Stomach smooth muscle (tissue), 2 donors: ENCODE results near the gene VSIR.

Source experiments
- H3K27ac ChIP-seq: one replicate; pipeline ENCODE4 v1.7.0; 2013; ENCODE audit warnings: mild to moderate bottlenecking, low read length, inconsistent platforms
- H3K27me3 ChIP-seq, 2 donors: one replicate each; pipeline ENCODE4 v1.7.0; 2013; ENCODE audit warnings: low read length in 2 of 2; ENCODE audit not compliant: insufficient read depth in 2 of 2, control insufficient read depth in 1 of 2
- H3K36me3 ChIP-seq, 2 donors: one replicate each; pipeline ENCODE4 v1.7.0; 2013; ENCODE audit warnings: low read length in 2 of 2; ENCODE audit not compliant: control insufficient read depth in 2 of 2, insufficient read depth in 2 of 2
- H3K4me1 ChIP-seq: one replicate; pipeline ENCODE4 v1.7.0; 2013; ENCODE audit warnings: low read length; ENCODE audit not compliant: control insufficient read depth, insufficient read depth
- H3K4me3 ChIP-seq, 2 donors: one replicate each; pipeline ENCODE4 v1.7.0; 2013; ENCODE audit warnings: low read length in 2 of 2
- H3K9ac ChIP-seq, 2 donors: one replicate each; pipeline ENCODE4 v1.7.0; 2013; ENCODE audit warnings: low read length in 2 of 2, mild to moderate bottlenecking in 1 of 2
- H3K9me3 ChIP-seq, 2 donors: one replicate each; pipeline ENCODE4 v1.7.0; 2013; ENCODE audit warnings: low read length in 2 of 2; ENCODE audit not compliant: control insufficient read depth in 2 of 2
- donor health status: healthy.
- donor health status: Pancreatic carcinoma.

Gene VSIR

DNA sequence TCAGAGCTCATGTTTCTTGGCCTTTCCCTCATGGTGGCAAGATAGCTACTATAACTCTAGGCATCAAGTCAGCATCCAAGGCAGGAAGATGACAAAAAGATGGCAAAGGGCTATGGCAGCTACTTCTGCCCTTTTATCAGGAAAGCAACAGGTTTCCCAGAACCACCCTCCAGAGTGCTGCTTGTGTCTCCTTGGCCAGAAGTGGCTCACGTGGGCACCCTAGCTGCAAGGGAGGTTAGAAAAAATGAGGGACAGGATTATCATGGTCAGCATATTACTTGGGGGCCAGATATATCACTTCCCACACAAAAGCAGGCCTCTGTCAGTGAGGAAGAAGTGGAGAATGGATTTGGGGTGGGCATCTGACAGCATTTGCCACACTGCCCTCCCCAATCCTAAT lies 29.5 kb downstream of the VSIR start:
- no peaks in the 10 kb centered on the region for H3K9me3 ChIP-seq
- H3K4me3 ChIP-seq, result no peak overlapping the region
- peak overlapping the region in 1 of 2 donors; percentile 11 for H3K9ac ChIP-seq
- H3K27me3 ChIP-seq, result no peaks in the 10 kb centered on the region
- H3K27ac ChIP-seq, result no peak overlapping the region
- H3K4me1 ChIP-seq, result peaks cover 25% of the 10 kb centered on the region
- H3K36me3 ChIP-seq, result no peaks in the 10 kb centered on the region

DNA sequence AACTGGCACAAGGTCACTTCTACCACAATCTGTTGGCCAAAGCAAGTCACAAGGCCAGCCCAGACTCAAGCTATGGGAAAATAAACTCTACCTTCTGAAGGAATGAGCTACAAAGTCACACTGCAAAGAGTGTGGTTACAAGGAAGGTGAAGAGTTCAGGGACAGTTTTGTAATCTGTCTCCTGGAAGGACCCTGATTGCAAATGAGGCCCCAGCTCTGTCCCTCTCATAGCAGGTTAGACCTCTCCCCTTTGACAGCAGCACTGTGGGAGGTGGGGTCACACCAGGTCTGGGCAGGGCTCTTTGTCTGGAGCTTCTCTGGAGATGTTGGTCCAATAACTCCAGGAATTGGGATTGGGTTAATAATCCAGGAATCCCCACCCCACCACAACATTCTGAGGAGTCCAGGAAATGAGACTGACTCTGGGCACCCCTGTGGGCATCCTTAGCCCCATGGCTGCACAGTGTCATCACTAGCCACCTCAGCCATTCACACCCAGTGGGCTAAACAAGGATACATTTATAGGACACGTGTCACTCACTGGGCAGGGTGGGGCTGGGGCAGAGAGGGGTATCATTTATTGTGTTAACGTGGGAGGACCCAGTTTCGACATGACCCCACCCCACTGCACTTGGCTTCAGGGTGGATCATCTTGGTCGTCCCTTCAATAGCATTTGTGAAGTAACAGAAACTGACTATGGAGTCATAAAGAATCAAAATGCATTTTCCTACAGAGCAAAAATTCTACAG lies 30.1 kb downstream of the VSIR start:
- Histone ChIP-seq H3K4me1 (peaks cover 20% of the 10 kb centered on the region), H3K27ac (no peak overlapping the region), H3K36me3 (no peaks in the 10 kb centered on the region), H3K4me3 (no peak overlapping the region), H3K9ac (no peak overlapping the region), H3K27me3 (no peaks in the 10 kb centered on the region), H3K9me3 (no peaks in the 10 kb centered on the region)

- peaks cover 16% of the 10 kb centered on the region for H3K4me1 ChIP-seq
- H3K27me3 ChIP-seq, result no peaks in the 10 kb centered on the region
- no peak overlapping the region for H3K9ac ChIP-seq
- no peaks in the 10 kb centered on the region for H3K9me3 ChIP-seq
- no peaks in the 10 kb centered on the region for H3K36me3 ChIP-seq
- H3K27ac ChIP-seq, result no peak overlapping the region
- no peak overlapping the region for H3K4me3 ChIP-seq
These were observed 30.8 kb downstream of the VSIR start for GRCh38 chr10:71742301-71743088.

- Histone ChIP-seq H3K27ac (no peak overlapping the region), H3K4me3 (no peak overlapping the region), H3K36me3 (no peaks in the 10 kb centered on the region), H3K9me3 (no peaks in the 10 kb centered on the region), H3K4me1 (peaks cover 12% of the 10 kb centered on the region), H3K9ac (no peak overlapping the region), H3K27me3 (no peaks in the 10 kb centered on the region)
These were observed 31.6 kb downstream of the VSIR start for GRCh38 chr10:71741671-71742070.

DNA sequence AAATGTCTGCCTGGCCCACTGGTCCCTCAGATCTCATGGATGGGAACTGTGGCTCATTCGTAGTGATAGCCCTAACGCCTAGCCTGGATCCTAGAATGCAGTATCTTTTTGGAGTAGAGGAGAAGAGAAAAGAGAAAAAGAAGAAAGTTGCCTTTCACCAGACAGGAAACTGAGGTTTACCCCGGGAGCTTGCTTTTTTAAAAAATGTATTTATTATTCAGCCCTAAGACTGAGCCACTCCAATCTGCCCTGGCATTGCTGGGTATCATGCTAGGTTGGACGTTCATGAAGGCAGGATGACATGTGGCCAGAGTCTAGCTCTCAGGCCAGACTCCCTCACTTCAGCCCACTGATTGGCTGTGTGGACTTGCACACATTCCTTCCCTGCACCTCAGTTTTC lies 32.3 kb downstream of the VSIR start:
- peaks cover 10% of the 10 kb centered on the region for H3K4me1 ChIP-seq
- no peak overlapping the region for H3K4me3 ChIP-seq
- H3K27me3 ChIP-seq, result no peaks in the 10 kb centered on the region
- no peaks in the 10 kb centered on the region for H3K36me3 ChIP-seq
- H3K9ac ChIP-seq, result no peak overlapping the region
- no peak overlapping the region for H3K27ac ChIP-seq
- no peaks in the 10 kb centered on the region for H3K9me3 ChIP-seq

- Histone ChIP-seq H3K4me3 (no peak overlapping the region), H3K27ac (no peak overlapping the region), H3K36me3 (no peaks in the 10 kb centered on the region), H3K4me1 (peaks cover 9% of the 10 kb centered on the region), H3K9me3 (no peaks in the 10 kb centered on the region), H3K9ac (no peak overlapping the region), H3K27me3 (no peaks in the 10 kb centered on the region)
These were observed 33.2 kb downstream of the VSIR start for GRCh38 chr10:71740069-71740653.

DNA sequence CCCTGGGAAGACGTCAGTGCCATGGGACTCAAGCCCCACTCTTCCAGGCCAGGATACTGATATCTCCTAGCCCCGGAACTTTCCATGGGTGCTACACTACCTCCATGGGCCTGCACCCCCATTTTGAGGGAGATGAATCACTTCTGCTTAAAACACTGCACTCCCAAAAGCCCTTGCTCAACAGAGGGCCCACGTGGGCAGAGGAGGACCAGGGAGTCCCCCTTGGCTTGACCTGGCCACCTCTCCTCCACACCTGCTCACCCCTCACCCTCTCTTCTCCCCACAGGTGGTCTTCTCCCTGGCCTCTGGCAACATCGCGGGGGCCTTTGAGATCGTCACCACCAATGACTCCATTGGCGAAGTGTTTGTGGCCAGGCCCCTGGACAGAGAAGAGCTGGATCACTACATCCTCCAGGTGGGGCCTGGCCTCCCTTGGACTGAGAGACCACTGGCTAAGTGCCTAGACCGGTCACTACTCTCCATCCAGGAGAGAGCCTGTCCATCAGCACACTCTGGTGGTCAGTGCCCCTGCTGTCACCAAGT lies 33.9 kb downstream of the VSIR start:
- H3K9ac ChIP-seq, result no peak overlapping the region

DNA sequence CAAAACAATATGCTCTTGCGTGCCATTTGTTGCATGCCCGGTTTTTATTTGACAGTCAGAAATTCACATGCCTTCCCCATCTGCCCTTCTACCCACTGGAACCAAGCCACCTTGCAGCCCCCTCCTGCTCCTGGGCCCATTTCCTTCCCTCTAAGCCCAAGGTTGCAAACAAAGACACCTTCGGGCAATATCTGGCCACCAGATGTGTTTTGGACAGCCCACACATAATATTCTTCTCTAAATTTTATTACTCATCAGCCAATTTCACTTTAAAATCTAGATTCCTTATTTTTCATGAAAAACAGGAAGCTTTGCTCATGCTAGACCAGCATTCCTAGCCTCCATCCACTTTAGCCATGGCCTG lies 35.5 kb downstream of the VSIR start:
- Histone ChIP-seq H3K36me3 (no peaks in the 10 kb centered on the region), H3K27ac (no peak overlapping the region), H3K27me3 (no peaks in the 10 kb centered on the region), H3K9ac (no peak overlapping the region), H3K4me3 (no peak overlapping the region), H3K9me3 (no peaks in the 10 kb centered on the region), H3K4me1 (peaks cover 15% of the 10 kb centered on the region)

More for the DNA sequence above, 33.9 kb downstream of the VSIR start:
- Histone ChIP-seq H3K4me1 (peaks cover 15% of the 10 kb centered on the region), H3K36me3 (no peaks in the 10 kb centered on the region), H3K4me3 (no peak overlapping the region), H3K9me3 (no peaks in the 10 kb centered on the region), H3K27me3 (no peaks in the 10 kb centered on the region), H3K27ac (no peak overlapping the region)

- no peak overlapping the region for H3K27ac ChIP-seq
- H3K4me1 ChIP-seq, result peaks cover 15% of the 10 kb centered on the region
These were observed 36.1 kb downstream of the VSIR start for GRCh38 chr10:71737001-71737833.

DNA sequence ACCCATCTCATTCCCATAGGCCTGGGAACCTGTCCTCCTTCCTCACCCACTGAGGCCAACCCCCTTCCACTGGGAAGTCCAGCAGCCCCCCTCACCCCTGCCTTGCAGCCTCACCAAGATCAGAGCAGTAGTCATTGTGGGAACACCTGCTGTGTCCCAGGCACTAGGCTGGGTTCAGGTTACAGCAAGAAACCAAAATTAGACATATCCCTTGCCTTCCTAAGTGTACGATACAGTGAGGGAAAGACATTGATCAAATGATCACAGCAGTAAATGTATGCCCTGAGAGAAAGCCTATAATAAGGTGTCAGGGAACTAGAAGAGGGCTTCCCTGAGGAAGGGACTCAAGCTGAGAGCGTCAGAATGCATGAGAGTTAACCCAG lies 36.8 kb downstream of the VSIR start:
- Histone ChIP-seq H3K27ac (no peak overlapping the region), H3K36me3 (no peaks in the 10 kb centered on the region), H3K9ac (no peak overlapping the region), H3K9me3 (no peaks in the 10 kb centered on the region), H3K4me1 (peaks cover 15% of the 10 kb centered on the region), H3K27me3 (no peaks in the 10 kb centered on the region), H3K4me3 (no peak overlapping the region)

More at GRCh38 chr10:71737001-71737833, 36.1 kb downstream of the VSIR start:
- Histone ChIP-seq H3K9ac (no peak overlapping the region), H3K4me3 (no peak overlapping the region), H3K27me3 (no peaks in the 10 kb centered on the region), H3K36me3 (no peaks in the 10 kb centered on the region), H3K9me3 (no peaks in the 10 kb centered on the region)
